Heart left ventricle (tissue), 16 donors: ENCODE measurements around the gene FAM118B. TPM values are rescaled to one million over a fixed set of nuclear protein-coding genes. Genes with fewer than 3 reads are reported as not detected.

Experiments used
- ATAC-seq, 4 donors: fragments of 200-7000 bp; cut with Tn5 transposase; one replicate each; pipeline ENCODE4 v1.9.1; 2020 to 2022; ENCODE audit warnings: moderate library complexity in 4 of 4, mild to moderate bottlenecking in 3 of 4, moderate number of reproducible peaks in 1 of 4
- DNase-seq, 5 donors: peaks; one replicate each; pipeline ENCODE4 v3.0.0-alpha.2; 2020
- H3K27ac ChIP-seq, 12 donors: fragments of 200-600 bp; sonication (generic) in 4 of 12; one replicate each; pipeline versions ENCODE4 v1.5.0 to v1.8.0; 2016 to 2022; ENCODE audit warnings: mild to moderate bottlenecking in 2 of 12
- H3K27me3 ChIP-seq, 9 donors: fragments of 200-600 bp; sonication (generic) in 2 of 9; one replicate each; pipeline versions ENCODE4 v1.5.1 to v1.8.0; 2016 to 2022; ENCODE audit warnings: mild to moderate bottlenecking in 3 of 9
- H3K36me3 ChIP-seq, 9 donors: fragments of 200-600 bp; sonication (generic) in 2 of 9; one replicate each; pipeline versions ENCODE4 v1.5.0 to v1.8.0; 2018 to 2022; ENCODE audit warnings: mild to moderate bottlenecking in 2 of 9
- H3K4me1 ChIP-seq, 12 donors: fragments of 200-600 bp; sonication (generic) in 4 of 12; one replicate each; pipeline versions ENCODE4 v1.5.0 to v1.8.0; 2016 to 2022; ENCODE audit warnings: mild to moderate bottlenecking in 3 of 12
- H3K4me3 ChIP-seq, 12 donors: fragments of 200-600 bp; sonication (generic) in 4 of 12; one replicate each; pipeline versions ENCODE4 v1.5.0 to v1.8.0; 2017 to 2022; ENCODE audit warnings: mild to moderate bottlenecking in 9 of 12, moderate library complexity in 4 of 12
- H3K9me3 ChIP-seq, 12 donors: fragments of 200-600 bp; sonication (generic) in 4 of 12; one replicate each; pipeline versions ENCODE4 v1.5.0 to v1.8.0; 2016 to 2022; ENCODE audit warnings: mild to moderate bottlenecking in 1 of 12
- CTCF ChIP-seq, 12 donors: fragments of 200-600 bp; sonication (generic) in 4 of 12; IDR thresholded peaks; one replicate each; pipeline versions ENCODE4 v1.5.0 to v1.8.0; 2018 to 2022; ENCODE audit warnings: antibody characterized with exemption in 12 of 12, mild to moderate bottlenecking in 5 of 12
- POLR2A ChIP-seq, 2 donors: fragments of 450-650 bp; IDR thresholded peaks; one replicate each; pipeline ENCODE4 v1.6.1; 2017; ENCODE audit warnings: antibody characterized with exemption in 2 of 2, mild to moderate bottlenecking in 2 of 2, moderate library complexity in 2 of 2
- WGBS, 4 donors: extraction: QIAGEN DNeasy Blood & Tissue Kit in 2 of 4; methylation state at CpG; one replicate each; pipeline versions ENCODE4 v1.1.5 to v1.1.7; 2013 to 2018; 5-methylcytosine and 5-hydroxymethylcytosine counted together
- intact Hi-C, 10 donors: fragments of 100-400 bp; cut with DNase I; formaldehyde crosslinking; loops; one replicate each; pipeline versions ENCODE4 v1.11.1 to v1.14.2; 2022
- polyA plus RNA-seq, 2 donors: library from polyadenylated mRNA; stranded (reverse); fragments of 200-250 nt; gene quantifications; one replicate each; pipeline ENCODE4 v1.2.3, GENCODE V29; 2013
- total RNA-seq, 9 donors: library from RNA; depleted of rRNA in 2 of 9; stranded (reverse); fragments of >200 nt in 2 of 9; fragmentation: NEBNext Ultra II Directional in 3 of 9; extraction: Animal tissue kit (Norgen Biotek cat#: 25700) in 3 of 9; gene quantifications; one replicate each; pipeline versions ENCODE4 v1.1.0 to v1.2.4, GENCODE V29; 2016 to 2023
- donor health status: ischemic (EF 13 %, LVEDD 7.1; RV severe dilation, severe dysfunction).
- donor health status: healthy with polysubstance abuse.
- donor health status: DM: no; HTN: yes; CAD: no.
- donor health status: DM: no; HTN: no; CAD: no.
- donor health status: ischemic (EF 25% LVEDD 6.9; RV normal size, moderate dysfunction).
- donor health status: ischemic (EF 25% LVEDD 5.7; RV mildly dilated, moderate dysfunction).
- donor health status: healthy.
- donor health status: DM: yes; HTN: yes; CAD: no.
- donor health status: ischemic (EF 35%, LVEDD 5.7; RV mildly dilated, moderate dysfunction).
- donor health status: nonischemic (EF 11% LVEDD 7.7; RV severe dilation, severe dysfunction).
- donor health status: DM: yes; HTN: yes; CAD: no.
- donor health status: PGD.
- donor health status: ischemic (EF 29% LVEDD 5.4; RV normal size, mild dysfunction).
- donor health status: nonischemic (EF 23%, LVEDD 6.1; RV moderate dilation, normal function).

The FAM118B gene
- total and polyA plus RNA-seq, 11 donors = 8.5 to 41.0 (median 21.8) TPM

GRCh38 chr11:126163779-126164178 lies 47.8 kb upstream of the FAM118B start:
- no peak for TF ChIP-seq POLR2A (IDR thresholded peaks at IDR 0.05)
- TF ChIP-seq CTCF (IDR thresholded peaks at IDR 0.05) = no peak
- Histone ChIP-seq H3K36me3 (no peaks in the 10 kb centered on the region), H3K4me3 (no peak overlapping the region), H3K4me1 (no peaks in the 10 kb centered on the region), H3K27me3 (no peaks in the 10 kb centered on the region), H3K27ac (no peak overlapping the region), H3K9me3 (no peaks in the 10 kb centered on the region)
- ATAC-seq (no peak), DNase-seq (no peak)
- intact Hi-C loops = no loop called here
- WGBS, 4 donors = 81 to 87% (median 82%) methylated on average over 9 of the region's 9 CpGs

GRCh38 chr11:126164781-126165180 lies 46.8 kb upstream of the FAM118B start:
- intact Hi-C loops = no loop called here
- no peaks in the 10 kb centered on the region for H3K9me3 ChIP-seq
- no peak overlapping the region for H3K4me3 ChIP-seq
- TF ChIP-seq CTCF (IDR thresholded peaks at IDR 0.05) = no peak
- TF ChIP-seq POLR2A (IDR thresholded peaks at IDR 0.05) = no peak
- no peaks in the 10 kb centered on the region for H3K27me3 ChIP-seq
- no peaks in the 10 kb centered on the region for H3K36me3 ChIP-seq
- ATAC-seq (no peak), DNase-seq (no peak)
- WGBS, 4 donors = 87 to 89% (median 88%) methylated on average over 8 of the region's 8 CpGs
- H3K27ac ChIP-seq = no peak overlapping the region
- H3K4me1 ChIP-seq = no peaks in the 10 kb centered on the region

GRCh38 chr11:126165311-126165720 lies 46.3 kb upstream of the FAM118B start:
- intact Hi-C loops = no loop called here
- TF ChIP-seq POLR2A (IDR thresholded peaks at IDR 0.05) = no peak
- TF ChIP-seq CTCF (IDR thresholded peaks at IDR 0.05) = no peak
- no peak for ATAC-seq
- H3K9me3 ChIP-seq = no peaks in the 10 kb centered on the region
- 78 to 89% (median 84%) methylated on average over 9 of the region's 9 CpGs for WGBS, 4 donors
- no peaks in the 10 kb centered on the region for H3K36me3 ChIP-seq
- no peaks in the 10 kb centered on the region for H3K4me1 ChIP-seq
- no peaks in the 10 kb centered on the region for H3K27me3 ChIP-seq
- H3K27ac ChIP-seq = peak overlapping the region in 1 of 12 donors; percentile 58
- DNase-seq = no peak
- no peak overlapping the region for H3K4me3 ChIP-seq

GRCh38 chr11:126165757-126166156 lies 45.8 kb upstream of the FAM118B start:
- DNase-seq (no peak), ATAC-seq (no peak)
- Histone ChIP-seq H3K27ac (peak overlapping the region in 1 of 12 donors; percentile 58), H3K9me3 (no peaks in the 10 kb centered on the region), H3K4me3 (no peak overlapping the region), H3K36me3 (no peaks in the 10 kb centered on the region), H3K4me1 (no peaks in the 10 kb centered on the region), H3K27me3 (no peaks in the 10 kb centered on the region)
- intact Hi-C loops = no loop called here
- no peak for TF ChIP-seq CTCF (IDR thresholded peaks at IDR 0.05)
- TF ChIP-seq POLR2A (IDR thresholded peaks at IDR 0.05) = no peak
- 79 to 88% (median 84%) methylated on average over 10 of the region's 10 CpGs for WGBS, 4 donors
